Adipocyte (in vitro differentiated cells): ENCODE data around the gene MIB2.
A peak's percentile ranks its signal among the peaks of the same experiment; 100 is the strongest.
"Not testable (repeated sequence)": the region's sequence is repeated elsewhere in the genome, so short reads cannot be mapped to it uniquely, and the experiment has no call there.

ENCODE experiments used
- DNase-seq: peaks from one replicate; pipeline ENCODE4 v3.0.0-alpha.2; 2015; ENCODE audit warnings: low read depth
- H3K27me3 ChIP-seq: replicated peaks from 2 replicates; pipeline ENCODE4 v1.7.0; 2013; ENCODE audit warnings: mild to moderate bottlenecking, low read length, moderate library complexity; ENCODE audit not compliant: control insufficient read depth, insufficient read depth
- H3K36me3 ChIP-seq: 2 replicates; pipeline ENCODE4 v1.7.0; 2013; ENCODE audit warnings: low read length, mild to moderate bottlenecking, moderate library complexity; ENCODE audit not compliant: control insufficient read depth, insufficient read depth, severe bottlenecking
- H3K4me1 ChIP-seq: 2 replicates; pipeline ENCODE4 v1.7.0; 2013; ENCODE audit warnings: mild to moderate bottlenecking, low read length, moderate library complexity; ENCODE audit not compliant: control insufficient read depth, insufficient read depth
- H3K4me3 ChIP-seq: 2 replicates; pipeline ENCODE4 v1.7.0; 2013; ENCODE audit warnings: mild to moderate bottlenecking, low read length, moderate library complexity
- H3K9ac ChIP-seq: 2 replicates; pipeline ENCODE4 v1.7.0; 2013; ENCODE audit warnings: mild to moderate bottlenecking, low read length, moderate library complexity
- H3K9me3 ChIP-seq: 2 replicates; pipeline ENCODE4 v1.7.0; 2013; ENCODE audit warnings: mild to moderate bottlenecking, low read length, moderate library complexity; ENCODE audit not compliant: control insufficient read depth

The MIB2 gene

DNA sequence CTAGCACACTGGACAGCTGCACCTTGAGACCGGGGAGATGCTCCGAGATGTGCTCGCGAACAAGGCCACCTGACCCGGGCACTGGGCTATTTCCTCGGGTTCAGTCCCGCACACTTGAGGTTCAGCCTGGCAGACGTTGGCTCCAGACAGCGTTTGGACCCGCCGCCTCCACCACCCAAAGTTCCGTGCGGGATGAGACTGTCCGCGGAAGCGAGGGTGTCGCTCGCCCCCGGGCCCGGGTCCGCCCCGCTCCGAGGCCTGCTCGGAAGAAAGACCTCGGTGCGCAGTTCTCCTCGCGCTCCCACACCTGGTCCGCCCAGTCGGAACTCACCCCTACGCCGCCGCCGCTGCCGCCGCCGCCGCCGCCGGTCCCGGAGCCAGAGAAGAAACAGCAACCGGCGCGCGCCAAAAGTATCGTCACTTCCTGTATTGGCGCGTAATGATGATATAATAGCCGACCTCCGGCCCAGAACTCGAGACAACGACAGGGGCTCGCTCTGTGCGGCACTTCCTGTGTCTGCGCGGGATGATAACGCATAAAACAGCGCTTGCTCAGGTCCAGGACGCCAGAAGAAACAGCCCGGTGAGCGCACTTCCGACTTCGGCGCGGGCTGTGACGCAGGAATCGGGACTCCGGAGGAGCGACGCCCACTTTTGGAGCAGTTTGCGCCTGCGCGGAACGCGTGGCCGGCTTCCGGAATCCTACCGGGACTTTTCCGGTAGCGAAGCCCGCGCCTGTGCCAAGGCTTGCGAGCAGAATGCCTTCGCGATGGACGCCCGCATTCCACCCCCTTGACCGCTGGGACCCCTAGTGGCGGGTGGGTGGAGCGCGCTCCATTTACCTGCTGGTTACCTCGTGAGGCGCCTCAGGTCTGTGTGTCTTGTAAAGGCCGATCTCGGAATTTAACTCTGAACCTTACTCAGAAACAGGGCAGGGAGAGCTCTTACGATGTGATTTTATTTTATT is 43.6 kb downstream of the MIB2 start, which contains the start of gene CDK11B:
TSS of gene CDK11B (minus strand) at position 422 of the 967 bp plus-strand sequence. CDS start 1,519 bp downstream, outside the sequence.
- H3K27me3 ChIP-seq, H3K9me3 ChIP-seq: not testable (repeated sequence)
- H3K4me1 ChIP-seq = peaks cover 13% of the 10 kb centered on the region
- peak; percentile 94 for DNase-seq
- peaks cover 26% of the 10 kb centered on the region for H3K36me3 ChIP-seq
- H3K9ac ChIP-seq = peak within 1 kb of the TSS; percentile 88
- peak within 1 kb of the TSS; percentile 80 for H3K4me3 ChIP-seq

DNA sequence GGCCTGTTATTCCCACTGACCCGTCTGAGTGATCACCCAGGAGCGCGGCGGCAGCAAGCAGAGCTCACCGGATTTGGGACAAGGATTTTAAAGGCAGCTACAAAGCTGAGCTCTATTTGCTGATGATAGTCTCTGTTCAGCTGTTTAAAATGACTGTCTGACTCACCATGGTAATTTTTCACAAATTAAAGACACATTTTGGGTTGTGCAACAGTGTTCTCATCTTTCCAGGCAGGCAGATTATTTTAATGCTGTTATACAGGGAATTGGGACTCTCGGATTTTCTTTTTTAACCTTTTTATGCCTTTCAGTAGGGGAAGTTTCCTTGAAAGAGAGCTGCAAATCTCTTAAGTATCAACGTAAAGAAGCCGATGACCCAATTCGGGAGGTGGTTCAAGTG is 47.1 kb downstream of the MIB2 start:
- not testable (repeated sequence) for H3K27me3 ChIP-seq, H3K9me3 ChIP-seq
- H3K9ac ChIP-seq = peak overlapping the region; percentile 77
- H3K4me3 ChIP-seq = peak overlapping the region; percentile 52
- H3K36me3 ChIP-seq = peaks cover 20% of the 10 kb centered on the region
- peak; percentile 78 for DNase-seq
- H3K4me1 ChIP-seq = peaks cover 13% of the 10 kb centered on the region

DNA sequence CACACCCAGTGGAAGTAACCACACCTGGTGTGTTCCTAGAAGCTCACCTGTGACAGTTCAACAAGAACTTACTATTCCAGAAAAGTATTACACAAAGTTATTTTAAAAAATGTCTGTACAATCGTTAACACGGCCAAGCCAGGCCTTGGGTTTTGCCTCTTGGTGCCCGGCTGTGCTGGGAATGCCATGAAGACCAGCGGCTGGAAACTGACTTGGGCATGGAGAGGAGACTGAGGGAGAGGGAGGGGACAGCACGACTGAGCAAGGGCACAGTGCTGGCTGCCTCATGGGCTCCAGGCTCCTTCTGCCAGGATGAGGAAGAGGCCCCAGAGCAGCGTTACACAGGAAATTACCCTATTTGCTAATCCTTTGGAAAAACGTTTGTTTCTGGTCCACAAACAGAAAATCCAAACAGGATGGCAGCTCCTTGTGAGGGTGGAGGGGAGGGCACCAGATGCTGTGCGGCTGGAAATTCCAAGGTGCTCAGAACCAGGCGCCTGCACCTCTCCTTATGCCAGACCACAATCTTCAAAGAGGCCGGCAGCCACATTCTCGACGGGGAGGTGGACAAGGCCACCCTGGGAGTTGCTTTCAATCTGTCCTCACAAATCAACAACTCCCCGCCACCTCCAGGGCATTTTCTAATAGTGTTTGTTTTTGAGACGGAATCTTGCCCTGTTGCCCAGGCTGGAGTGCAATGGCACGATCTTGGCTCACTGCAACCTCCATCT is 47.7 kb downstream of the MIB2 start:
- peak overlapping the region; percentile 77 for H3K9ac ChIP-seq
- peaks cover 13% of the 10 kb centered on the region for H3K4me1 ChIP-seq
- H3K36me3 ChIP-seq = peaks cover 22% of the 10 kb centered on the region
- DNase-seq = peak; percentile 12
- not testable (repeated sequence) for H3K9me3 ChIP-seq, H3K27me3 ChIP-seq
- H3K4me3 ChIP-seq = peak overlapping the region; percentile 52

DNA sequence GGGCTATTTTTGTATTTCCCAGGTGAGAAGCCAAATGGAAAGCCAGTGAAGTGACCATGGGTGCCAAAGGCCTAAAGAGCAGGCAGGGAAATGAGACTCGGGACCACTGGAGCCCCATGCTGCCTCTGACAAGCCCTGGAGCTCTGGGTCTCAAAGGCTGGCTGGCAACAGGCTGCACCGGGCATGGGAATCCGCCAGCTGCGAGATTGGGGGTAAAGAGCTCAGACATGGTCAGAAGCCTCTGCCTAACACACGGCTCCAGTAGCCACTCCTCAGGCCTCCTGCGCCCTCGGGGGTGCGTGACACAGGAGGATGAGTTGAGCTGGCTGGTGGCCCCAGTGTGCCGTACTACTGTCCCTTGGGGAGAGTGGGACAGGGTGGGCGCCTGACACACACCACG is 49.0 kb downstream of the MIB2 start:
- not testable (repeated sequence) for H3K9ac ChIP-seq, H3K4me3 ChIP-seq, H3K27me3 ChIP-seq, H3K9me3 ChIP-seq, DNase-seq
- peaks cover 13% of the 10 kb centered on the region for H3K4me1 ChIP-seq
- peaks cover 30% of the 10 kb centered on the region for H3K36me3 ChIP-seq

DNA sequence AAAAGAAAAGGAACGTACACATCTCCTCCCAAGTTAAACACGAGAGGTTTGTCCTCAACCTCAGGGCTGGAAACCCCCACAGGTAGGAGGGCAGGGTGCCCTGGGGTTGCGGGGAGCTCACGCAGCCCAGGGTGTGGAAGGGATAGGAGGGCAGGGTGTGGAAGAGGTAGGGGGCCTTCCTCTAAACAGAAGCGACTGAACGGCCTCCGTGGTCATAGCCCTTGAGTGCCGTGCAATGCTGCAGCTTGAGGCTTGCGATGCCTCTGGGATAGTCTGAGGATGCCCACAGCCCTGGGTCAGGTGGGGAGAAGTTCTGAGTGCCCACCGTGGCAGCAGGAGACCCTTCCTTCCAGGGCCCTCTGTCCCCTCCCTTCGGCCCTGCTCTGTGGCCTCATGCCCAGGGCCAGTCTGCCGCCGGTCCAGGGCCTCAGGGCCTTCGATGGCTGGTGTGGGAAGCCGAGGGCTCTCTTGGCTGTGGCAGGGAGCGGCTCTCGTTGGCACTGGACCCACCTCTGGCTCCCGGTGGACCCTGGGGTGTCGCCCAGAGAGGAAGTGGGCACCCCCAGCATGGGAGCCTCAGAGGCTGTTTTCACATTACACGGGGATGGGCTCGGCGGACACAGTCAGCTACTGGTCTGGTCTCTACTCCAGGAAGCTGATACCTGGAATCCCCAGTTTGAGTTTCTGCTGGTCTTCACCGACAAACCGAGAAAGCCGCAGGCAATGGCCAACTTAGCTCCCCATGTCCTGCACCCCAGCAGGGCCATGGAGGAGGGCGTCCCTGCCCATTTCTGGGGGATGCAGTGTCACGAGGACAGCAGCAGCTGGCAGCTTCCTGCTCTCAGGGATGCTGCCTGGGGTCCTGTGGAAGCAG is 49.9 kb downstream of the MIB2 start:
- Histone ChIP-seq H3K9me3 (no peaks in the 10 kb centered on the region), H3K27me3 (no peaks in the 10 kb centered on the region), H3K4me3 (no peak overlapping the region), H3K36me3 (peaks cover 37% of the 10 kb centered on the region), H3K4me1 (peaks cover 13% of the 10 kb centered on the region), H3K9ac (no peak overlapping the region)
- no peak for DNase-seq

DNA sequence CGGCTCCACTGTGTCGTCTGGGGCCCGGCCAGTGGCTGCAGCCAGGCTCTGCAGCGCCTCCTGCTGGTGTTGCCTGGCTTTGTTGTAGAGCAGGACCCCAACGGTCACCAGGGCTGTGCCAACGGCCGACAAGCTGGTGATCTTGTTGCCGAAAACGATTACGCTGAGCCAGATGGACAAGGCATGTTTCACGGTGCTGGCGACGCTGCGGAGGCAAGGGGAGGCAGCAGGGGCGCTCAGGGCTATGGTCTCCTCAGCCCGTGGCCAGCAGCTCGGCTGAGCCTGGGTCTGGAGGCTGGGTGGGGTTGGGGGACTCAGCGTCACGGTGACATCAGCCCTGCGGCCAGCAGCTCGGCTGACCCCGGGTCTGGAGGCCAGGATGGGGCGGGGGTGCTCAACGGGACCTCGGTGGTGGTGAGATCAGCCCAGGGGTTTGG is 50.5 kb downstream of the MIB2 start:
- Histone ChIP-seq H3K27me3 (no peaks in the 10 kb centered on the region), H3K9me3 (no peaks in the 10 kb centered on the region), H3K9ac (no peak overlapping the region), H3K4me3 (no peak overlapping the region), H3K4me1 (peaks cover 13% of the 10 kb centered on the region), H3K36me3 (peaks cover 40% of the 10 kb centered on the region)
- peak; percentile 25 for DNase-seq

DNA sequence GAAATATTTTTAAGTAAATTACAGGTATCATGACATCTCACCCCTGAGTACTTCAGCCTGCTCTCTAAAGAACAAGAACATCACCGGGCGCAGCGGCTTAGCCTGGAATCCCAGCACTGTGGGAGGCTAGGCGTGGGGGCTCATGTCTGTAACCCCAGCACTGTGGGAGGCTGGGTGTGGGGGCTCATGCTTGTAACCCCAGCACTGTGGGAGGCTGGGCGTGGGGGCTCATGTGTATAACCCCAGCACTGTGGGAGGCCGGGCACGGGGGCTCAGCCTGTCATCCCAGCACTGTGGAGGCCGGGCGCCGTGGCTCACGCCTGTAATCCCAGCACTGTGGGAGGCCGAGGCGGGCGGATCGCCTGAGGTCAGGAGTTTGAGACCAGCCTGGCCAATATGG is 51.2 kb downstream of the MIB2 start:
- Histone ChIP-seq H3K27me3 (no peaks in the 10 kb centered on the region), H3K9ac (no peak overlapping the region), H3K36me3 (peaks cover 47% of the 10 kb centered on the region), H3K4me1 (peaks cover 10% of the 10 kb centered on the region), H3K4me3 (no peak overlapping the region), H3K9me3 (no peaks in the 10 kb centered on the region)
- DNase-seq = no peak

DNA sequence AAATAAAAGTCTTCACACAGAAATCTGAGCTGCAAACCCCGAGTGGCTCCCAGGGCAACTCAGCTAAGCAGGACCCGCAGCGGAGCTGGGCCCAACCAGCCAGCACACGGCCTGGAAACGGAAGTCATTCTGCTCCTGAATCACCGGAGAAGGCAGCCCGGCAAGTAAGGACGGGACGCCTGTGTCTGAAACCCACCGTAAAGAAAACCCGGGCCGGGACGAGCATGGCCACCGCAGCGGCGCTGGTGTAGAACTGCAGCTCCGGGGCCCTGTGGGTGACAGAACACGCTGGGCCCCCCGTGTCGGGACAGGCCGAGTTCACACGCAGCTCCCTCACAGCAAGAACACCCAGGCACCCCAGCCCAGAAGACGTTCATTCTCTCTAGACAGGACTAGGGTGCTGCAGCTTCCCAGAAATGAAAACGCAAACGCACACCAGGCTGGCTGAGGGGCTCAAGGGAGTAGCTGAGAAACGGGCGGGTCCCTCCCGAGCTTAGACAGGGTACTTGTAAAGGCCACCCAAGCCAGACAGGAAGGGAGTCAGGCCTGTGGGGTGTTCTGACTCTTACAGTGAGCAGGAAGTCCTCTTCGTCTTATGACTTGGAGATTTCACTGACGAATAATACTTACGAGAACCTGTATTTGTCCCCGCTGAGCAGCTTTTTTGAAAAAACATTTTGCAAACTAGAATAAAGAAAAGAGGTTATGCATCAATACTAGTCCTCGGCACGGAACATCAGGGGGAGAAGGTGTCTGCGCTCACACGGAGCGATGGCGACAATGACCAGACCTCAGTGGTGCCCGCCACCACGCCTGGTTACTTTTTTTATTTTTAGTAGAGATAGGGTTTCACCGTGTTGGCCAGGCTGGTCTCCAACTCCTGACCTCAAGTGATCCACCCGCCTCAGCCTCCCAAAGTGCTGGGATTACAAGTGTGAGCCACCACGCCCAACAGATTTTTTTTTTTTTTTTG is 54.5 kb downstream of the MIB2 start:
- H3K4me3 ChIP-seq = no peak overlapping the region
- H3K36me3 ChIP-seq = peaks cover 60% of the 10 kb centered on the region
- no peak for DNase-seq
- no peaks in the 10 kb centered on the region for H3K4me1 ChIP-seq
- no peaks in the 10 kb centered on the region for H3K27me3 ChIP-seq
- H3K9me3 ChIP-seq = no peaks in the 10 kb centered on the region
- no peak overlapping the region for H3K9ac ChIP-seq

DNA sequence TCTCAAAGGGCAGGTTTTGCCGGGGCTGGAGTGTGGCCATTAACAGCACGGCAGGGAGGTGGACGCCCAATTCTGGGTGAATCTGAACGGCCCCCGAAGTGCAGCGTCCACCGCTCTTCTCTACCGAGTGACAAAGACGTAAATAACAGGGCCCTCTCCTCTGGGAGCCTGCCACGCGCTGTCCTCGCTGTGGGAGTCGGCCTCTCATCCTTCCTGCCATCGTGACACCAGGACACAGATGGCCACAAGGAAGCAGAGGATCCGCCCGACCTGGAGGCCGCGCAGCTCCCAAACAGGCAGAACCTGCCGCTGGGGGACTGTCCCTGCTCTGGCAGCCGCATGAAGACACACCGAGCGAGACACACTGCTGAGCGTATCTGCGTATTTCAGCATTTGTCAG is 55.6 kb downstream of the MIB2 start:
- H3K9me3 ChIP-seq = no peaks in the 10 kb centered on the region
- H3K4me1 ChIP-seq = no peaks in the 10 kb centered on the region
- H3K9ac ChIP-seq = no peak overlapping the region
- H3K4me3 ChIP-seq = no peak overlapping the region
- no peak for DNase-seq
- peaks cover 48% of the 10 kb centered on the region for H3K36me3 ChIP-seq
- no peaks in the 10 kb centered on the region for H3K27me3 ChIP-seq
